HepG2 (cell line): ENCODE results near the gene CENPB. TPM values are rescaled to one million over a fixed set of nuclear protein-coding genes. Genes with fewer than 3 reads are reported as not detected.
A peak's percentile ranks its signal among the peaks of the same experiment; 100 is the strongest.

Experiments used
- ADNP ChIP-seq: sonication (generic); formaldehyde crosslinking; IDR thresholded peaks from 2 replicates; pipeline ENCODE4 v1.4.0; 2020; ENCODE audit warnings: missing genetic modification reagents
- ARHGAP35 ChIP-seq: sonication (generic); formaldehyde crosslinking; IDR thresholded peaks from 2 replicates; pipeline ENCODE4 v1.9.0; 2022; ENCODE audit warnings: mild to moderate bottlenecking, inconsistent platforms, moderate library complexity, missing genetic modification reagents, borderline replicate concordance
- ATAD3A ChIP-seq: sonication (generic); formaldehyde crosslinking; IDR thresholded peaks from 2 replicates; pipeline ENCODE4 v1.4.0; 2020; ENCODE audit warnings: missing genetic modification reagents
- CC2D1A ChIP-seq: sonication (generic); formaldehyde crosslinking; IDR thresholded peaks from 2 replicates; pipeline ENCODE4 v1.8.1; 2023; ENCODE audit warnings: mild to moderate bottlenecking, missing genetic modification reagents
- CHD2 ChIP-seq: IDR thresholded peaks from 2 replicates; pipeline ENCODE4 v1.6.1; 2011; ENCODE audit warnings: low read depth, low read length, improper control_type of control experiment
- DR1 ChIP-seq: sonication (generic); formaldehyde crosslinking; IDR thresholded peaks from 2 replicates; pipeline ENCODE4 v1.8.0; 2021; ENCODE audit warnings: mild to moderate bottlenecking, missing genetic modification reagents, inconsistent platforms
- ETV6 ChIP-seq: sonication (generic); formaldehyde crosslinking; conservative IDR thresholded peaks from 2 replicates; pipeline ENCODE4 v1.4.0; 2020; ENCODE audit warnings: missing genetic modification reagents
- GABPB1 ChIP-seq: IDR thresholded peaks from 2 replicates; pipeline ENCODE4 v1.6.1; 2016; ENCODE audit warnings: mild to moderate bottlenecking, missing genetic modification reagents, moderate library complexity, missing compliant biosample characterization
- HOXD1 ChIP-seq: sonication (generic); formaldehyde crosslinking; IDR thresholded peaks from 2 replicates; pipeline ENCODE4 v1.5.0; 2020; ENCODE audit warnings: missing genetic modification reagents
- IRF2 ChIP-seq: IDR thresholded peaks from 2 replicates; pipeline ENCODE4 v1.6.1; 2018; ENCODE audit warnings: missing genetic modification reagents, missing compliant biosample characterization
- KDM6A ChIP-seq: IDR thresholded peaks from 2 replicates; pipeline ENCODE4 v1.6.1; 2016; ENCODE audit warnings: low read depth
- MXI1 ChIP-seq: IDR thresholded peaks from 3 replicates; pipeline ENCODE4 v1.6.1; 2012; ENCODE audit warnings: low read depth, low read length, inconsistent platforms, borderline replicate concordance
- NONO ChIP-seq, 2 experiments: fragments of 450-650 bp in 1 of 2; sonication (generic) in 1 of 2; formaldehyde crosslinking in 1 of 2; IDR thresholded peaks in 1 of 2; conservative IDR thresholded peaks in 1 of 2; 2 replicates each; pipeline versions ENCODE4 v1.6.1 to v1.8.0; 2017 to 2022; ENCODE audit warnings: mild to moderate bottlenecking in 1 of 2, missing genetic modification reagents in 1 of 2, moderate library complexity in 1 of 2
- NR2F6 ChIP-seq, 2 experiments: IDR thresholded peaks; 2 replicates each; pipeline ENCODE4 v1.6.1; 2016; ENCODE audit warnings: antibody characterized with exemption in 1 of 2, mild to moderate bottlenecking in 1 of 2
- POLR2AphosphoS2 ChIP-seq: IDR thresholded peaks from 2 replicates; pipeline ENCODE4 v1.6.1; 2011; ENCODE audit warnings: low read depth, low read length, improper control_type of control experiment
- SIX4 ChIP-seq: sonication (generic); formaldehyde crosslinking; IDR thresholded peaks from 2 replicates; pipeline ENCODE4 v1.4.0; 2020; ENCODE audit warnings: missing genetic modification reagents
- SMC3 ChIP-seq: IDR thresholded peaks from 2 replicates; pipeline ENCODE4 v1.6.1; 2011; ENCODE audit warnings: low read length, improper control_type of control experiment
- SNAPC2 ChIP-seq: sonication (generic); formaldehyde crosslinking; IDR thresholded peaks from 2 replicates; pipeline ENCODE4 v1.8.1; 2022; ENCODE audit warnings: mild to moderate bottlenecking, missing genetic modification reagents
- SP1 ChIP-seq, 2 experiments: fragments of 450-650 bp in 1 of 2; sonication (generic) in 1 of 2; formaldehyde crosslinking in 1 of 2; IDR thresholded peaks; 2 replicates each; pipeline versions ENCODE4 v1.4.0 to v1.6.1; 2016 to 2020; ENCODE audit warnings: missing genetic modification reagents in 1 of 2
- SPEN ChIP-seq: sonication (generic); formaldehyde crosslinking; IDR thresholded peaks from 2 replicates; pipeline ENCODE4 v1.5.1; 2020; ENCODE audit warnings: low read depth, mild to moderate bottlenecking, missing genetic modification reagents
- SRSF9 ChIP-seq: fragments of 200-400 bp; formaldehyde crosslinking; IDR thresholded peaks from 2 replicates; pipeline ENCODE4 v1.6.1; 2018; ENCODE audit warnings: borderline replicate concordance, mild to moderate bottlenecking, low read depth, low read length; ENCODE audit not compliant: insufficient read depth, poor library complexity, severe bottlenecking
- TCF7L2 ChIP-seq: IDR thresholded peaks from 2 replicates; pipeline ENCODE4 v1.6.1; 2011; ENCODE audit warnings: mild to moderate bottlenecking, low read depth, low read length, moderate library complexity
- USF2 ChIP-seq, 2 experiments: sonication (generic) in 1 of 2; formaldehyde crosslinking in 1 of 2; IDR thresholded peaks; 2 replicates each; pipeline versions ENCODE4 v1.5.1 to v1.6.1; 2011 to 2020; ENCODE audit warnings: borderline replicate concordance in 1 of 2, low read depth in 1 of 2, low read length in 1 of 2, mild to moderate bottlenecking in 1 of 2, missing genetic modification reagents in 1 of 2, moderate library complexity in 1 of 2
- ZKSCAN8 ChIP-seq: IDR thresholded peaks from 2 replicates; pipeline ENCODE4 v1.6.1; 2016; ENCODE audit warnings: borderline replicate concordance, missing genetic modification reagents, missing compliant biosample characterization
- ZNF224 ChIP-seq: sonication (generic); formaldehyde crosslinking; IDR thresholded peaks from 2 replicates; pipeline ENCODE4 v1.5.0; 2020; ENCODE audit warnings: mild to moderate bottlenecking, missing genetic modification reagents
- ZNF230 ChIP-seq: sonication (generic); formaldehyde crosslinking; IDR thresholded peaks from 2 replicates; pipeline ENCODE4 v1.4.0; 2020; ENCODE audit warnings: mild to moderate bottlenecking, missing genetic modification reagents
- ZNF331 ChIP-seq: sonication (generic); formaldehyde crosslinking; IDR thresholded peaks from 2 replicates; pipeline ENCODE4 v1.4.0; 2020; ENCODE audit warnings: missing genetic modification reagents
- ZNF83 ChIP-seq: sonication (generic); formaldehyde crosslinking; IDR thresholded peaks from 2 replicates; pipeline ENCODE4 v1.4.0; 2020; ENCODE audit warnings: missing genetic modification reagents, mild to moderate bottlenecking, borderline replicate concordance
- polyA plus RNA-seq, 8 experiments: library from polyadenylated mRNA; depleted of rRNA in 3 of 8; stranded (reverse) in 7 of 8; unstranded in 1 of 8; fragments of >200 nt; fragmentation: Illumina TruSeq in 4 of 8; extraction: Trizol in 4 of 8; gene quantifications; 2 replicates each; pipeline versions ENCODE4 v1.2.1 to v1.2.3, GENCODE V29; 2011 to 2016; ENCODE audit warnings: low read depth in 4 of 8, missing spikeins in 1 of 8, mixed read lengths in 1 of 8; ENCODE audit not compliant: insufficient read depth in 1 of 8
- total RNA-seq, 5 experiments: library from RNA; depleted of rRNA; stranded (reverse); fragments of >200 nt; fragmentation: Illumina TruSeq; extraction: Trizol; gene quantifications; 2 replicates each; pipeline ENCODE4 v1.2.3, GENCODE V29; 2016; ENCODE audit warnings: low read depth in 1 of 5

Gene CENPB
- total and polyA plus RNA-seq, 2 of the 13 experiments (the other 11 are each of a cell fraction or from before 2014, with no cell fraction given) = 10.4 to 54.5 TPM

GRCh38 chr20:3795511-3796468 lies 9.2 kb upstream of the CENPB start, which contains the start of gene CDC25B (continued):
- TF ChIP-seq POLR2AphosphoS2 (no peak), HOXD1 (CRISPR knock-in tag) (no peak), CC2D1A (CRISPR knock-in tag) (no peak), NR2F6 (IDR thresholded peaks at IDR 0.05) (no peak; the same call in 1 of the 2 replicates), NR2F6 (CRISPR knock-in tag; IDR thresholded peaks at IDR 0.05) (0 out of 2 replicates have a peak, but pooled peaks have one; percentile 18), ETV6 (CRISPR knock-in tag) (peak; percentile 29; the same call in 1 of the 2 replicates), SMC3 (no peak), GABPB1 (CRISPR knock-in tag) (peak; percentile 88), ZNF230 (CRISPR knock-in tag) (peak; percentile 43; the same call in 1 of the 2 replicates), CHD2 (peak; percentile 72), ZKSCAN8 (CRISPR knock-in tag) (peak; percentile 62; the same call in 1 of the 2 replicates), SRSF9 (no peak), ZNF224 (peak; percentile 80; the same call in 1 of the 2 replicates), ADNP (peak; percentile 90), ARHGAP35 (no peak; the same call in 1 of the 2 replicates), USF2 (IDR thresholded peaks at IDR 0.05; ENCODE audit: low read depth, low read length) (no peak), USF2 (CRISPR knock-in tag; IDR thresholded peaks at IDR 0.05; ENCODE audit: borderline replicate concordance) (0 out of 2 replicates have a peak, but pooled peaks have one; percentile 20), MXI1 (peak; percentile 80; the same call in 1 of the 3 replicates), NONO (IDR thresholded peaks at IDR 0.05) (no peak), NONO (CRISPR knock-in tag; conservative IDR thresholded peaks at IDR 0.05) (peak; percentile 53; the same call in 1 of the 2 replicates), IRF2 (no peak), SIX4 (CRISPR knock-in tag) (no peak), DR1 (CRISPR knock-in tag) (no peak; the same call in 1 of the 2 replicates), ZNF83 (no peak; the same call in 1 of the 2 replicates), TCF7L2 (no peak), ATAD3A (CRISPR knock-in tag) (no peak; the same call in 1 of the 2 replicates), KDM6A (no peak), SPEN (CRISPR knock-in tag) (peak; percentile 71; the same call in 1 of the 2 replicates), SP1 (IDR thresholded peaks at IDR 0.05) (no peak), SP1 (CRISPR knock-in tag; IDR thresholded peaks at IDR 0.05) (peak; percentile 59), SNAPC2 (CRISPR knock-in tag) (peak; percentile 26; the same call in 1 of the 2 replicates), ZNF331 (peak; percentile 66)
